Activated naive CD8-positive, alpha-beta T cell treated with anti-CD3 and anti-CD28 coated beads, Interleukin-2, amount 10 ng/mL, durations not matched to agents 7 days and 5 days (primary cell): ENCODE measurements around the gene TICRR. TPM values are rescaled to one million over a fixed set of nuclear protein-coding genes. Genes with fewer than 3 reads are reported as not detected.

ENCODE experiments used
- ATAC-seq: fragments of 150-1000 bp; cut with Tn5 transposase; one replicate; pipeline ENCODE4 v1.10.0; 2021; ENCODE audit warnings: low read depth, moderate library complexity
- POLR2A ChIA-PET: fragments of 350-600 bp; sonication (Branson Sonifier 250); formaldehyde crosslinking; loops from one replicate; lab custom pipeline; 2021; ENCODE audit warnings: antibody characterized with exemption; lab: Charles Lee
- DNase-seq: peaks from one replicate; pipeline ENCODE4 v3.0.0; 2021
- H3K27ac Mint-ChIP-seq: one replicate; pipeline ENCODE4 v1.8.0; 2022; ENCODE audit warnings: mild to moderate bottlenecking, mixed read lengths
- H3K27me3 Mint-ChIP-seq: one replicate; pipeline ENCODE4 v1.8.0; 2022; ENCODE audit warnings: mild to moderate bottlenecking, moderate library complexity, mixed read lengths
- H3K36me3 Mint-ChIP-seq: one replicate; pipeline ENCODE4 v1.8.0; 2021; ENCODE audit warnings: mild to moderate bottlenecking, mixed read lengths
- H3K4me1 Mint-ChIP-seq: one replicate; pipeline ENCODE4 v1.8.0; 2021; ENCODE audit warnings: mixed read lengths
- H3K4me3 Mint-ChIP-seq: one replicate; pipeline ENCODE4 v1.8.0; 2022; ENCODE audit warnings: mild to moderate bottlenecking, moderate library complexity, mixed read lengths
- H3K9me3 Mint-ChIP-seq: one replicate; pipeline ENCODE4 v1.8.0; 2021; ENCODE audit warnings: mixed read lengths
- total RNA-seq, 2 experiments: library from RNA; stranded (reverse); gene quantifications; one replicate each; pipeline ENCODE4 v1.2.3, GENCODE V29; 2021

Gene TICRR
- total RNA-seq, 2 experiments from 2014 or later = 18.6 to 20.6 TPM

GRCh38 chr15:89645680-89646079, 70.4 kb downstream of the TICRR start:
- Mint-ChIP-seq H3K4me3 (no peak overlapping the region), H3K27ac (no peak overlapping the region), H3K9me3 (no peaks in the 10 kb centered on the region), H3K36me3 (no peaks in the 10 kb centered on the region), H3K4me1 (peaks cover 5% of the 10 kb centered on the region), H3K27me3 (no peaks in the 10 kb centered on the region)
- POLR2A ChIA-PET = no interaction called here
- DNase-seq (no peak), ATAC-seq (no peak)

GRCh38 chr15:89646416-89647141, 71.3 kb downstream of the TICRR start:
- DNase-seq (no peak), ATAC-seq (no peak)
- no peak overlapping the region for H3K4me3 Mint-ChIP-seq
- peaks cover 5% of the 10 kb centered on the region for H3K4me1 Mint-ChIP-seq
- no peaks in the 10 kb centered on the region for H3K36me3 Mint-ChIP-seq
- POLR2A ChIA-PET = no interaction called here
- H3K27me3 Mint-ChIP-seq = no peaks in the 10 kb centered on the region
- H3K9me3 Mint-ChIP-seq = no peaks in the 10 kb centered on the region
- H3K27ac Mint-ChIP-seq = no peak overlapping the region

DNA sequence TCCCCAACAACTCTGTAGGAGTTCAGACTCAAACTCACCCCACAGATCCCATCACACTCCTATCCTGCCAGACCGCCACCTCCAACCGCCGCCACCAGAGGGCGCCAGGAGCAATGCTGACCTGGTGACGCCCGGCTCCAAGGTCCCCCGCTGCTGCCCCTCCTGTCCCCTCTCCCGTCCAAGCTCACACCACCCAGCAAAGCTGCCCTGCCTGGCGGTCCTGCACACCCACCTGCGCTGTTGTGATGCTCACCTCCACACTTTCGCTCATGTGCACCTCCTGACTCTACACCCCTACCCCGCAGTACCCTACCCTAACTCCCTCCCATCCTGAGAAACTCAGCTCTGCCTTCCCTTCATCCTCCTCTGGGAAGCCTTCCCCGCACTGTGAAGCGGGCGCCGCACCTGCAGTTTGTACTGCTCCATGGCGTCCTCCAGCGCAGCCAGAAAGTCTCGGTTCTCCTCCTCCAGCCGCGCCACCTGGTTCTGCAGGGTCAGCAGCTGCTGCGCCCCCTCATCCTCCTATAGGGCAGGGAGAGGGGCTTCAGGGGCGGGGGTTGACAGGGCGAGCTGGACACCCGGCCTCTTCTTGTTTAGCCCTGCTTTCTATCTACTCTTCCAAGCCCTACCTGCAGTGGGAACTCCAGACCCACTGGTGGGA, 72.1 kb downstream of the TICRR start:
- Mint-ChIP-seq H3K9me3 (no peaks in the 10 kb centered on the region), H3K27me3 (no peaks in the 10 kb centered on the region), H3K4me1 (peaks cover 5% of the 10 kb centered on the region), H3K4me3 (no peak overlapping the region), H3K36me3 (no peaks in the 10 kb centered on the region), H3K27ac (no peak overlapping the region)
- POLR2A ChIA-PET = no interaction called here
- DNase-seq = peak; percentile 82
- ATAC-seq = peak; percentile 67

DNA sequence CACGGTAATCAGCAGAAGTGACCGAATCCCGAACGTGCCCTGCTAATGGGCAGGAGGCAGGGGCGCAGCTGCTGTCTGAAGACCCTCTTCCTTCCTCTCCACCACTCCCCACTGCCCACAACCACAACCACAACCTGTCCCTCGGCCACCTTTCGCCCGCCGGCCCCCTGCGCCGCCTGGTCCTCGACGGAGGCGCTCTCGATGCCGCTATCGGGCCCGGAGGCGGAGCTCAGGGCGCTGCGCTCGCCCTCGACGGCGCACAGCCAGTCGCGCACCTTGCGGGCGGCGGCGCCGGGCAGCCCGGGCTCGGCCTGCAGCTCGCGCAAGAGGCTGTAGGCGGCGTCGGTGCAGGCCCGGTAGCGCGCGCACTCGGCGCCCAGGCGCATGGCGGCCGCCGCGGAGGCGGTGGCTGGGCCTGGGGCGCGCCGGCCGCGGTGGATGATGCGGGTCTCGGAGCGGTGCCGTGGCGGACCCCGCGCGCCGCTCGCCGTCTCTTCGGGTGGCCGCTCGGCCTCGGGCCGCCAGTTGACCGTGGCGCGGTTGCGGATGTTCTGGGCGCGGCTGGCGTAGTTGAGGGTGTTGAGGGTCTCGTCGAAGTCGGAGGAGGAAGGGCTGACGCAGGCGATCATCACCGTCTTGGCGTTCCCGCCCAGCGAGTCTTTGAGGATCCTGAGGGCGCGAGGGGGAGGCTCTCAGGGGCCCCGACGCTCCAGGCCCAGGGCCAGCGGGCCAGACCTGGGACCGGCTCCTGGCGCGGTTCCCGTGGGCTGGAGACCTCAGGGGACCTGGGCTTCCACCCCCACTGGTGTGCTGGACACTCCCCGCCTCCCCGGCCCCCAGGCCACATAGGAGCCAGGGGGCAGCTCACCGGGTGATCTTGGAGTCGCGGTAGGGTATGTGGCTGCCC, 73.1 kb downstream of the TICRR start:
- POLR2A ChIA-PET = no interaction called here
- Mint-ChIP-seq H3K27ac (no peak overlapping the region), H3K4me3 (no peak overlapping the region), H3K4me1 (no peaks in the 10 kb centered on the region), H3K36me3 (no peaks in the 10 kb centered on the region), H3K27me3 (peaks cover 5% of the 10 kb centered on the region), H3K9me3 (no peaks in the 10 kb centered on the region)
- ATAC-seq (no peak), DNase-seq (no peak)

- DNase-seq = no peak
- Mint-ChIP-seq H3K4me1 (no peaks in the 10 kb centered on the region), H3K27ac (no peak overlapping the region), H3K9me3 (no peaks in the 10 kb centered on the region), H3K36me3 (no peaks in the 10 kb centered on the region), H3K4me3 (no peak overlapping the region), H3K27me3 (peaks cover 11% of the 10 kb centered on the region)
- ATAC-seq = no peak
- POLR2A ChIA-PET = no interaction called here
These were observed 73.8 kb downstream of the TICRR start for GRCh38 chr15:89649013-89649625.

DNA sequence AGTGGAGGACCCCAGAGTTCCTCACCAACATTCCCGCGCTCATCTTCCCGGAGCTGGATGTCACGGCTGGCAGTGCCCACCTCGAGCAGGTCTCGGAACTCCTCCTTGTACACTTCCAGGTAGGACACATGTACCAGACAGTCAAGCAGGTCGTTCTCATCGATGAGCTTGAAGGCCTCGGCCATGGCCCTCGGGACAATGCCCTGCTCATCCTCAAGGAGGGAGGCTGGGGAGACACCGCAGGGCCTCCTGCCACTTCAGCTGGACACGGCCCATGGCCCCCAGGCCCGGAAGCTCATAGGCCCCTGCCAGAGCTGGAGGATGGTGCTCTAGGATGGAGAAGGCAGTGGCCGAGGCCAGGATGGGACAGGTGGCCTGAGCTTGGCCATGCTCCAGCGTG, 74.4 kb downstream of the TICRR start:
- DNase-seq (no peak), ATAC-seq (no peak)
- POLR2A ChIA-PET = no interaction called here
- Mint-ChIP-seq H3K27ac (no peak overlapping the region), H3K9me3 (no peaks in the 10 kb centered on the region), H3K4me1 (peaks cover 5% of the 10 kb centered on the region), H3K4me3 (no peak overlapping the region), H3K27me3 (peaks cover 17% of the 10 kb centered on the region), H3K36me3 (no peaks in the 10 kb centered on the region)

GRCh38 chr15:89652131-89652530, 76.9 kb downstream of the TICRR start:
- H3K9me3 Mint-ChIP-seq = no peaks in the 10 kb centered on the region
- H3K27ac Mint-ChIP-seq = no peak overlapping the region
- no peak overlapping the region for H3K4me3 Mint-ChIP-seq
- POLR2A ChIA-PET = no interaction called here
- DNase-seq = no peak
- no peaks in the 10 kb centered on the region for H3K36me3 Mint-ChIP-seq
- peaks cover 14% of the 10 kb centered on the region for H3K4me1 Mint-ChIP-seq
- peaks cover 34% of the 10 kb centered on the region for H3K27me3 Mint-ChIP-seq
- no peak for ATAC-seq

GRCh38 chr15:89652666-89653065, 77.4 kb downstream of the TICRR start:
- POLR2A ChIA-PET = no interaction called here
- Mint-ChIP-seq H3K9me3 (no peaks in the 10 kb centered on the region), H3K36me3 (no peaks in the 10 kb centered on the region), H3K4me3 (no peak overlapping the region), H3K4me1 (peaks cover 14% of the 10 kb centered on the region), H3K27ac (no peak overlapping the region), H3K27me3 (peaks cover 36% of the 10 kb centered on the region)
- DNase-seq = no peak
- no peak for ATAC-seq

DNA sequence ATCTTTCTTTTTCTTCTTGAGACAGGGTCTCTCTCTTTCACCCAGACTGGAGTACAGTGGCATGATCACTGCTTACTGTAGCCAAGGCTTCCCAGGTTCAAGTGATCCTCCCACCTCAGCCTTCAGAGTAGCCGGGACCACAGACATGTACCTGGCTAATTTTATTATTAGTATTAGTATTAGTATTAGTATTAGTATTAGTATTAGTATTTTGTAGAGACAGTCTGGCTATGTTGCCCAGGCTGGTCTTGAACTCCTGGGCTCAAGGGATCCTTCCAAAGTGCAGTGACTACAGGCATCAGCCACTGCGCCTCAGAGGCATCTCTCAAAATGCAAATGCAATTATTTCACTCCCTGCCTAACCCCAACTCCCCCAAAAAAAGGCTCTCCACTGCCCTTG, 78.3 kb downstream of the TICRR start:
- Mint-ChIP-seq H3K27ac (no peak overlapping the region), H3K9me3 (no peaks in the 10 kb centered on the region), H3K27me3 (peaks cover 41% of the 10 kb centered on the region), H3K4me1 (peaks cover 14% of the 10 kb centered on the region), H3K36me3 (no peaks in the 10 kb centered on the region), H3K4me3 (no peak overlapping the region)
- ATAC-seq = no peak
- DNase-seq = no peak
- POLR2A ChIA-PET = no interaction called here

DNA sequence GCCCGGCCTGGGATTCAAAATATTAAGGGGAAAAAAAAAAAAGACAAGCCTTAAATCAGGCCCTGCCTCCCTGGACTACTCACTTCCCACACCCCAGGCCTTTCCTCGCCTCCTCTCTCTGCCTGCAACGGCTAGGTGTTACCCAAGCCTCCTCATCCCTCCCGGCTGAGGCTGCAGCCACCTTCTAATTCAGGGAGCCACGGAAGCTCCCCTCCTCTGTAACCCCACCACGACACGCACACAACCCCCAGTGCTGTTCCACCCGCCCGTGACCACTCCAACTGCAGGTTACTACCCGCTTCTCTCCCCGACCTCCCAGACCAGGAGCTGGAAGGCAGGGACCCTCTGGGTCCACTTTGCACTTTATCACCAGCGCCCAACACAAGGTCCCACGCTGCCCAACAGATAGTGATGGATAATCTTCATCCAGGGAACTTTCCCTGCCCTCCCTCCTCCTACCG, 79.1 kb downstream of the TICRR start:
- Mint-ChIP-seq H3K27ac (no peak overlapping the region), H3K36me3 (no peaks in the 10 kb centered on the region), H3K4me3 (peak overlapping the region; percentile 76), H3K4me1 (peaks cover 15% of the 10 kb centered on the region), H3K9me3 (no peaks in the 10 kb centered on the region), H3K27me3 (peaks cover 43% of the 10 kb centered on the region)
- no peak for ATAC-seq
- no peak for DNase-seq
- POLR2A ChIA-PET = no interaction called here

- Mint-ChIP-seq H3K27ac (no peak within 1 kb of the TSS), H3K9me3 (no peaks in the 10 kb centered on the region), H3K36me3 (no peaks in the 10 kb centered on the region), H3K27me3 (peaks cover 50% of the 10 kb centered on the region), H3K4me1 (peaks cover 15% of the 10 kb centered on the region), H3K4me3 (peak within 1 kb of the TSS; percentile 76)
- ATAC-seq = peak; percentile 84
- peak; percentile 54 for DNase-seq
- POLR2A ChIA-PET = no interaction called here
These were observed 79.9 kb downstream of the TICRR start, which contains the start of gene KIF7 for GRCh38 chr15:89654847-89655805. Gene KIF7, minus strand, starts transcription at chr15:89655467. Its CDS starts 2,537 bp downstream, at chr15:89652930.

DNA sequence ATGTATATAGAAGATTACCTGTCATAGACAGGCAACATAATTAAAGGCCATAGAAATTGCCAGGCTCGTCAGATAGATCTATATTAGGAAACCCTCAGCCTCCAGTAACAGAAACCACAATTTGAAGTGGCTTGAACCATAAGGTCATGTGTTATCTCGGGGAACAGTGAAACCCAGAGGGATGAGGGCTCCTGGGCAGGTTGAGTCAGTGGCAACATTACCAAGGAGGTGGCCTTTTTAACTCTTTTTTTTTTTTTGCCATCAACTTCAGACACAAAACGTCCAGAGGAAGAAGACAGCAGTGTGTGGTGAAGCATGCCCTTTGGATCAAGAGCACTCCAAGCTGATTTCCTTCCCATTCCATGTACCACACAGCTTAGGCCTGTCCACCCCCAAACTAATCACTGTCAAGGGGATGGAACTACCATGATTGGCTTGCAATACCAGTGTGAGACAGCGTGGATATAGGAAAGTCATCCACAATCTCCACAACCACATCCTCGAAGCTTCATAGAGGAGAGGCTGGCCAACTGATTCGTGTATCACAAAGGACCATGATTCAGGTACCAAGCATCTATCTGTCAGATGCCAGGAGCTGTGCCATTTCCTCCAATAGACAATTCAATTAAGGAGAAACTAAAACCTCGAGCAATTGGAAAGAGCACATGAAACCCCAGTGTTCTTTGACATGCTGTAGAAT, 81.0 kb downstream of the TICRR start:
- POLR2A ChIA-PET = no interaction called here
- ATAC-seq (no peak), DNase-seq (no peak)
- Mint-ChIP-seq H3K27ac (no peak overlapping the region), H3K9me3 (no peaks in the 10 kb centered on the region), H3K27me3 (peaks cover 57% of the 10 kb centered on the region), H3K4me3 (peak overlapping the region; percentile 60), H3K36me3 (no peaks in the 10 kb centered on the region), H3K4me1 (peaks cover 15% of the 10 kb centered on the region)
